GM18499 (cell line): ENCODE results near the gene LRRC8B.

Experiments
- ATAC-seq: cut with Tn5 transposase; IDR thresholded peaks from one replicate; pipeline ENCODE4 v1.9.1; 2021; ENCODE audit warnings: moderate number of reproducible peaks; ENCODE audit not compliant: insufficient read depth, unreplicated experiment

The LRRC8B gene

GRCh38 chr1:89605692-89606091, 81.1 kb downstream of the LRRC8B start:
- no peak for ATAC-seq

GRCh38 chr1:89606227-89606980, 81.8 kb downstream of the LRRC8B start:
- no peak for ATAC-seq

- ATAC-seq: no peak
These were observed 82.5 kb downstream of the LRRC8B start for GRCh38 chr1:89607156-89607555.

- no peak for ATAC-seq
These were observed 83.1 kb downstream of the LRRC8B start for GRCh38 chr1:89607586-89608318.

- ATAC-seq: no peak
These were observed 83.8 kb downstream of the LRRC8B start for GRCh38 chr1:89608319-89608983.

GRCh38 chr1:89608984-89609725, 84.5 kb downstream of the LRRC8B start:
- no peak for ATAC-seq

GRCh38 chr1:89609781-89610456, 85.3 kb downstream of the LRRC8B start:
- ATAC-seq: no peak

GRCh38 chr1:89610457-89611011, 85.9 kb downstream of the LRRC8B start:
- ATAC-seq: no peak

GRCh38 chr1:89611721-89612120, 87.1 kb downstream of the LRRC8B start:
- ATAC-seq: peak; percentile 97

GRCh38 chr1:89613928-89614327, 89.3 kb downstream of the LRRC8B start:
- ATAC-seq: no peak

- ATAC-seq: no peak
These were observed 91.3 kb downstream of the LRRC8B start for GRCh38 chr1:89615676-89616598.

GRCh38 chr1:89616844-89617627, 92.4 kb downstream of the LRRC8B start:
- no peak for ATAC-seq

- no peak for ATAC-seq
These were observed 96.0 kb downstream of the LRRC8B start for GRCh38 chr1:89620664-89621063.

GRCh38 chr1:89622895-89623294, 98.3 kb downstream of the LRRC8B start:
- no peak for ATAC-seq

GRCh38 chr1:89624314-89624713, 99.7 kb downstream of the LRRC8B start:
- no peak for ATAC-seq

- ATAC-seq: no peak
These were observed 100.2 kb downstream of the LRRC8B start for GRCh38 chr1:89624715-89625323.

GRCh38 chr1:89627596-89627962, 103.0 kb downstream of the LRRC8B start:
- ATAC-seq: no peak

GRCh38 chr1:89629146-89629545, 104.5 kb downstream of the LRRC8B start:
- no peak for ATAC-seq
